ENCODE data around the gene SLC11A2.

DNA sequence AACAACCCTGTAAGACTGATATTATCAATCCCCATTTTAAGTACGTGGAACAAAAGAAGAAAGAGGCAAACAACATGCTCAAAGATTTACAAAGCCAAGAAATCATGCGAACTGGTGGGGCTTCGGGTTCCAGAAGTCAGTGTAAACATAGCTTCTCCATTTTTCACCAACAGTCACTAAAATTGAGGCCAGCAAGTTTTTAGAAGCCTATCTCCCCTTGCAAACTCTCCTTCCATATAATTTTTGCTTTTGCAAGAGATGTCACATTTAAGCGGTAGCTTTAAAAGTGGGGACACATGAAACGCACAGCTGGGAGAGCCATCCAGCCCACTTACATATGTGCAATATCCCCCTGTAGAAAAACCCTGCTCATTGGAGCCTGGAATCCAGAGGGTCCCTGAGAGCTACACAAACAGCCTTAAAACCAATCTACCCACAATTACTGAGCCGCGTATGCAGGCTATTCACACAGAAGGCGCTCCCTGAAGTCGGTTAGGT, 797 bp downstream of the SLC11A2 start:
- TF ChIP-seq, protein P1, sequence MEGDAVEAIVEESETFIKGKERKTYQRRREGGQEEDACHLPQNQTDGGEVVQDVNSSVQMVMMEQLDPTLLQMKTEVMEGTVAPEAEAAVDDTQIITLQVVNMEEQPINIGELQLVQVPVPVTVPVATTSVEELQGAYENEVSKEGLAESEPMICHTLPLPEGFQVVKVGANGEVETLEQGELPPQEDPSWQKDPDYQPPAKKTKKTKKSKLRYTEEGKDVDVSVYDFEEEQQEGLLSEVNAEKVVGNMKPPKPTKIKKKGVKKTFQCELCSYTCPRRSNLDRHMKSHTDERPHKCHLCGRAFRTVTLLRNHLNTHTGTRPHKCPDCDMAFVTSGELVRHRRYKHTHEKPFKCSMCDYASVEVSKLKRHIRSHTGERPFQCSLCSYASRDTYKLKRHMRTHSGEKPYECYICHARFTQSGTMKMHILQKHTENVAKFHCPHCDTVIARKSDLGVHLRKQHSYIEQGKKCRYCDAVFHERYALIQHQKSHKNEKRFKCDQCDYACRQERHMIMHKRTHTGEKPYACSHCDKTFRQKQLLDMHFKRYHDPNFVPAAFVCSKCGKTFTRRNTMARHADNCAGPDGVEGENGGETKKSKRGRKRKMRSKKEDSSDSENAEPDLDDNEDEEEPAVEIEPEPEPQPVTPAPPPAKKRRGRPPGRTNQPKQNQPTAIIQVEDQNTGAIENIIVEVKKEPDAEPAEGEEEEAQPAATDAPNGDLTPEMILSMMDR (IDR thresholded peaks at IDR 0.05) = no peak
- no peak for TF ChIP-seq EZH2 (IDR thresholded peaks at IDR 0.05; ENCODE audit: borderline replicate concordance, insufficient read depth, low read depth, low read length, poor library complexity, severe bottlenecking)
